H1 (cell line): ENCODE measurements around the gene SNRK. TPM values are rescaled to one million over a fixed set of nuclear protein-coding genes. Genes with fewer than 3 reads are reported as not detected.

Experiments used
- CTCF ChIA-PET: fragments of 300-600 bp; sonication (Branson Sonifier 250); formaldehyde crosslinking; loops from one replicate; lab custom pipeline; 2021; ENCODE audit not compliant: partially characterized antibody; lab: Charles Lee
- POLR2A ChIA-PET: fragments of 300-600 bp; sonication (Branson Sonifier 250); formaldehyde crosslinking; loops from one replicate; lab custom pipeline; 2021; ENCODE audit warnings: inconsistent platforms; ENCODE audit not compliant: partially characterized antibody; lab: Charles Lee
- DNase-seq, 2 experiments: peaks; one replicate each; pipeline versions ENCODE4 v3.0.0 to v3.0.0-alpha.2; 2010 to 2022; ENCODE audit warnings: low spot score in 2 of 2, low read depth in 1 of 2, mixed read lengths in 1 of 2
- FAIRE-seq: peaks from 2 replicates; lab custom pipeline; 2011; peaks lifted over from hg19 to GRCh38; lab: Jason Lieb, UNC
- H2AFZ ChIP-seq: 2 replicates; pipeline ENCODE4 v1.8.1; 2012; ENCODE audit warnings: low read length, inconsistent platforms
- H2AK5ac ChIP-seq: 2 replicates; pipeline ENCODE4 v1.6.1; 2013; ENCODE audit warnings: low read depth, low read length
- H2BK120ac ChIP-seq: replicated peaks from 2 replicates; pipeline ENCODE3; 2013; ENCODE audit warnings: low read depth, low read length, inconsistent platforms
- H2BK12ac ChIP-seq: 2 replicates; pipeline ENCODE4 v1.6.1; 2013; ENCODE audit warnings: low read depth, low read length
- H2BK15ac ChIP-seq: 2 replicates; pipeline ENCODE4 v1.6.1; 2013; ENCODE audit warnings: low read length
- H2BK20ac ChIP-seq: 2 replicates; pipeline ENCODE4 v1.6.1; 2013; ENCODE audit warnings: low read length
- H2BK5ac ChIP-seq: 2 replicates; pipeline ENCODE4 v1.6.1; 2013; ENCODE audit warnings: low read depth, low read length
- H3K14ac ChIP-seq: 2 replicates; pipeline ENCODE4 v1.6.1; 2013; ENCODE audit warnings: inconsistent platforms; ENCODE audit not compliant: insufficient read length
- H3K18ac ChIP-seq: 2 replicates; pipeline ENCODE4 v1.6.1; 2013; ENCODE audit warnings: low read length; ENCODE audit errors: extremely low read depth
- H3K23ac ChIP-seq: 2 replicates; pipeline ENCODE4 v1.6.1; 2013; ENCODE audit warnings: inconsistent platforms; ENCODE audit not compliant: insufficient read length
- H3K23me2 ChIP-seq: 2 replicates; pipeline ENCODE4 v1.6.1; 2013; ENCODE audit warnings: low read depth, low read length
- H3K27ac ChIP-seq: 2 replicates; pipeline ENCODE4 v1.6.1; 2011; ENCODE audit warnings: low read depth, low read length, inconsistent platforms
- H3K27me3 ChIP-seq, 4 experiments: replicated peaks in 1 of 4; 1 replicate in 1 of 4; 2 replicates in 3 of 4; pipeline versions ENCODE4 v1.6.1 to v1.8.1; 2011 to 2013; ENCODE audit warnings: low read length in 3 of 4, mild to moderate bottlenecking in 3 of 4, inconsistent platforms in 2 of 4, mixed read lengths in 2 of 4, moderate library complexity in 1 of 4; ENCODE audit not compliant: control insufficient read depth in 3 of 4, insufficient read depth in 3 of 4; ENCODE audit errors: extremely low read depth in 1 of 4
- H3K36me3 ChIP-seq, 4 experiments: 2 replicates each; pipeline versions ENCODE4 v1.6.1 to v1.8.1; 2011 to 2013; ENCODE audit warnings: mild to moderate bottlenecking in 4 of 4, low read length in 3 of 4, moderate library complexity in 2 of 4, control low read depth in 1 of 4, inconsistent platforms in 1 of 4; ENCODE audit not compliant: insufficient read depth in 4 of 4, control insufficient read depth in 2 of 4
- H3K4ac ChIP-seq: replicated peaks from 2 replicates; pipeline ENCODE3; 2013; ENCODE audit warnings: low read length, low read depth, mixed read lengths, inconsistent platforms; ENCODE audit not compliant: insufficient read length
- H3K4me1 ChIP-seq, 4 experiments: replicated peaks in 1 of 4; 1 replicate in 1 of 4; 2 replicates in 3 of 4; pipeline versions ENCODE4 v1.6.1 to v1.8.1; 2011 to 2013; ENCODE audit warnings: low read length in 3 of 4, inconsistent platforms in 2 of 4, mixed read lengths in 1 of 4; ENCODE audit not compliant: insufficient read depth in 4 of 4, control insufficient read depth in 3 of 4
- H3K4me2 ChIP-seq, 2 experiments: 2 replicates each; pipeline versions ENCODE4 v1.6.1 to v1.8.1; 2011 to 2013; ENCODE audit warnings: low read depth in 2 of 2, low read length in 2 of 2, control low read depth in 1 of 2, inconsistent platforms in 1 of 2, mild to moderate bottlenecking in 1 of 2; ENCODE audit not compliant: insufficient read depth in 1 of 2
- H3K4me3 ChIP-seq, 4 experiments: fragments of 200-600, 300-600 bp in 1 of 4; sonication (generic), shearing (Covaris generic), sonication (Bioruptor Twin) in 1 of 4; 2 replicates each; pipeline versions ENCODE4 v1.5.1 to v1.8.1; 2011 to 2016; ENCODE audit warnings: low read length in 4 of 4, low read depth in 3 of 4, control low read depth in 2 of 4, inconsistent platforms in 2 of 4, mild to moderate bottlenecking in 2 of 4, mixed read lengths in 1 of 4, moderate library complexity in 1 of 4; ENCODE audit not compliant: insufficient read depth in 2 of 4; ENCODE audit errors: extremely low read depth in 1 of 4
- H3K56ac ChIP-seq: replicated peaks from 2 replicates; pipeline ENCODE3; 2013; ENCODE audit warnings: low read depth, mild to moderate bottlenecking, mixed read lengths, low read length, inconsistent platforms; ENCODE audit not compliant: insufficient read length
- H3K79me1 ChIP-seq: 2 replicates; pipeline ENCODE4 v1.6.1; 2013; ENCODE audit warnings: low read depth, low read length, control low read depth
- H3K79me2 ChIP-seq, 2 experiments: 2 replicates each; pipeline versions ENCODE4 v1.6.1 to v1.8.1; 2012 to 2013; ENCODE audit warnings: low read length in 2 of 2, mild to moderate bottlenecking in 2 of 2, inconsistent platforms in 1 of 2; ENCODE audit not compliant: insufficient read depth in 2 of 2, control insufficient read depth in 1 of 2
- H3K9ac ChIP-seq, 4 experiments: replicated peaks in 1 of 4; 1 replicate in 1 of 4; 2 replicates in 3 of 4; pipeline versions ENCODE4 v1.6.1 to v1.8.1; 2011 to 2013; ENCODE audit warnings: low read depth in 3 of 4, low read length in 3 of 4, control low read depth in 2 of 4, mild to moderate bottlenecking in 2 of 4, moderate library complexity in 2 of 4, inconsistent platforms in 1 of 4; ENCODE audit errors: extremely low read depth in 1 of 4
- H3K9me3 ChIP-seq, 2 experiments: 2 replicates each; pipeline versions ENCODE4 v1.6.1 to v1.8.1; 2012 to 2013; ENCODE audit warnings: mild to moderate bottlenecking in 2 of 2, moderate library complexity in 2 of 2, control low read depth in 1 of 2, inconsistent platforms in 1 of 2, low read depth in 1 of 2, low read length in 1 of 2, mixed read lengths in 1 of 2; ENCODE audit not compliant: insufficient read depth in 2 of 2
- H4K20me1 ChIP-seq, 2 experiments: replicated peaks in 1 of 2; 2 replicates each; pipeline versions ENCODE3 to v1.8.1; 2011 to 2013; ENCODE audit warnings: inconsistent platforms in 2 of 2, low read length in 2 of 2, mild to moderate bottlenecking in 1 of 2; ENCODE audit not compliant: insufficient read depth in 2 of 2, control insufficient read depth in 1 of 2
- H4K5ac ChIP-seq: 2 replicates; pipeline ENCODE4 v1.6.1; 2013; ENCODE audit warnings: low read length, low read depth, mixed read lengths, inconsistent platforms; ENCODE audit not compliant: insufficient read length
- H4K8ac ChIP-seq: 2 replicates; pipeline ENCODE4 v1.8.0; 2013; ENCODE audit warnings: mild to moderate bottlenecking, moderate library complexity, low read length, inconsistent platforms; ENCODE audit not compliant: insufficient read depth; ENCODE audit errors: extremely low read depth
- H4K91ac ChIP-seq: replicated peaks from 2 replicates; pipeline ENCODE3; 2013; ENCODE audit warnings: low read length, mixed read lengths, inconsistent platforms; ENCODE audit not compliant: insufficient read length
- BCL11A ChIP-seq, 2 experiments: IDR thresholded peaks; one replicate each; pipeline ENCODE4 v1.6.1; 2011; ENCODE audit warnings: low read depth in 2 of 2, low read length in 2 of 2, mild to moderate bottlenecking in 2 of 2
- FOSL1 ChIP-seq: IDR thresholded peaks from 2 replicates; pipeline ENCODE4 v1.6.1; 2011; ENCODE audit warnings: mild to moderate bottlenecking, low read depth, low read length, moderate library complexity; ENCODE audit not compliant: insufficient read depth
- KDM1A ChIP-seq: fragments of 200-600, 300-600 bp; sonication (generic); IDR thresholded peaks from 2 replicates; pipeline ENCODE4 v1.7.1; 2016; ENCODE audit warnings: mild to moderate bottlenecking, low read length, borderline replicate concordance
- SP1 ChIP-seq: IDR thresholded peaks from 2 replicates; pipeline ENCODE4 v1.6.1; 2011; ENCODE audit warnings: low read depth, low read length
- SRF ChIP-seq: IDR thresholded peaks from 2 replicates; pipeline ENCODE4 v1.6.1; 2011; ENCODE audit warnings: mild to moderate bottlenecking, low read depth, low read length, moderate library complexity
- WGBS, 2 experiments: shearing (Covaris generic) in 1 of 2; methylation state at CpG; one replicate each; pipeline versions ENCODE4 v1.1.6 to v1.1.7; 2013 to 2015; ENCODE audit warnings: low lambda C conversion rate in 2 of 2, mixed read lengths in 2 of 2, inconsistent platforms in 1 of 2, low coverage in 1 of 2, missing lambda C conversion rate in 1 of 2; ENCODE audit not compliant: insufficient replicate concordance in 2 of 2, insufficient coverage in 1 of 2, insufficient read length in 1 of 2; ENCODE audit errors: extremely low coverage in 1 of 2, missing lambda C conversion rate in 1 of 2; 5-methylcytosine and 5-hydroxymethylcytosine counted together
- polyA plus RNA-seq, 7 experiments: library from polyadenylated mRNA; depleted of rRNA in 3 of 7; stranded (reverse) in 5 of 7; unstranded in 2 of 7; fragments of >200 nt in 5 of 7; fragments of 200-250 nt in 2 of 7; gene quantifications; 1 replicate in 5 of 7; 2 replicates in 1 of 7; 4 replicates in 1 of 7; pipeline versions ENCODE4 v1.2.1 to v1.2.3, GENCODE V29; 2011 to 2013; ENCODE audit warnings: missing spikeins in 2 of 7, mixed read lengths in 2 of 7
- total RNA-seq: library from RNA; stranded (reverse); fragmentation: NEBNext Ultra II Directional; extraction: Animal tissue kit (Norgen Biotek cat#: 25700); gene quantifications from 2 replicates; pipeline ENCODE4 v1.2.1, GENCODE V29; 2021

Gene SNRK
- total and polyA plus RNA-seq, 2 of the 8 experiments (the other 6 are each of a cell fraction or from before 2014, with no cell fraction given) = 4.4 to 11.7 TPM

DNA sequence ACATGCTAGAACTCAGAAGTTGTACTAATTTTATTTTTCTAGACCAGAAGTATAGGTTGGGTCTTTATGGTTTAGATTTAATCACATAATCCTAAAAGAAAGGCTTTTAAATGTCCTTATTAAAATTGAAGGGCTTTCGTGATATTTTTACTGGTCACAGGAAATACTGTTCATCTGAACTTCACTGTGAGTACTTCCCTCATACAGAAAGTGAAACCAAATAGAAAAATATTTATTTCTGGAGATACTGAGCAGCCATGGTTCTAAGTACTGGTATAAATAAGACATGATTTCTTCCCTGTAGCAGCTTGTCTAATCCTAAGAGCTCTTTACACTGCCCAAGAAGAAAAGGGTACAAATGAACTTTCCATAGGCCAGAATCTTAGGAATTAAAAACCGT, 2.0 kb downstream of the SNRK start:
- DNase-seq (no peak), FAIRE-seq (no peak)
- Histone ChIP-seq H3K18ac (no peak overlapping the region), H2AK5ac (no peak overlapping the region), H3K79me2 (peaks cover 0 to 61% of the 10 kb centered on the region in 2 experiments; a peak in 2 of 4 replicates), H3K4ac (no peak overlapping the region), H2BK120ac (no peak overlapping the region), H3K4me3 (no peak overlapping the region), H3K9ac (no peak overlapping the region), H2BK5ac (no peak overlapping the region), H3K23ac (no peak overlapping the region), H3K4me2 (no peak overlapping the region), H3K9me3 (no peaks in the 10 kb centered on the region), H3K27me3 (no peaks in the 10 kb centered on the region), H2BK15ac (no peak overlapping the region), H2BK20ac (no peak overlapping the region), H3K56ac (no peak overlapping the region), H4K91ac (no peak overlapping the region), H2BK12ac (no peak overlapping the region), H3K4me1 (peaks cover 3 to 12% (median 7%) of the 10 kb centered on the region in 4 experiments; a peak in 6 of 7 replicates), H4K20me1 (peaks cover 5 to 12% of the 10 kb centered on the region in 2 experiments), H3K23me2 (peaks cover 4% of the 10 kb centered on the region), H3K36me3 (peaks cover 0 to 5% (median 1%) of the 10 kb centered on the region in 4 experiments; a peak in 2 of 8 replicates)
- WGBS, 2 experiments = 95% methylated on average over 2 of the region's 2 CpGs; no CpG with 5 or more reads in 1 of the 2 experiments
- no peak for TF ChIP-seq KDM1A
- TF ChIP-seq SRF = no peak
- no peak for TF ChIP-seq BCL11A (IDR thresholded peaks at IDR 0.05; ENCODE audit: low read depth in 2 of 2, low read length in 2 of 2)
- no peak for TF ChIP-seq FOSL1
- no peak for TF ChIP-seq SP1
- TF ChIP-seq, all 59 proteins: peak for 0
- H2AFZ ChIP-seq = no peak overlapping the region
- no peak overlapping the region for H4K8ac ChIP-seq
- H3K14ac ChIP-seq = no peak overlapping the region
- H3K27ac ChIP-seq = no peak overlapping the region
- H4K5ac ChIP-seq = no peak overlapping the region
- H3K79me1 ChIP-seq = peaks cover 2% of the 10 kb centered on the region; the same call in 1 of the 2 replicates
- POLR2A ChIA-PET = interaction anchor here (0.7 kb wide), 1 partner anchor 9 kb away, joined by 3 read pairs; no protein-coding TSS in a partner anchor
- CTCF ChIA-PET = no interaction called here
